HepG2 (cell line): ENCODE data around the gene YLPM1. TPM values are rescaled to one million over a fixed set of nuclear protein-coding genes. Genes with fewer than 3 reads are reported as not detected.

ENCODE experiments used
- ATAC-seq: fragments of 200-7000 bp; cut with Tn5 transposase; 3 replicates; pipeline ENCODE4 v1.9.1; 2020; ENCODE audit warnings: mild to moderate bottlenecking, moderate library complexity
- BruUV-seq: library from RNA; stranded (reverse); fragments of 400-500 nt; replicated peaks from 2 replicates; lab custom pipeline; 2021; lab: Mats Ljungman, UMichigan
- CTCF ChIA-PET: fragments of 300-600 bp; formaldehyde crosslinking; extraction: SDS; loops from one replicate; lab custom pipeline; 2021; ENCODE audit warnings: low total read pairs, inconsistent platforms, low intra/inter-chr PET ratio; lab: Yijun Ruan, JAX
- POLR2A ChIA-PET: fragments of 350-600 bp; sonication (Branson Sonifier 250); formaldehyde crosslinking; loops from one replicate; lab custom pipeline; 2020; ENCODE audit warnings: antibody characterized with exemption, inconsistent platforms; lab: Yijun Ruan, JAX
- DNase-seq: peaks from one replicate; pipeline ENCODE4 v3.0.0-alpha.2; 2015; ENCODE audit warnings: low spot score
- FAIRE-seq: peaks from 3 replicates; lab custom pipeline; 2011; peaks lifted over from hg19 to GRCh38; lab: Jason Lieb, UNC
- H2AFZ ChIP-seq: one replicate; pipeline ENCODE4 v1.6.1; 2011; ENCODE audit warnings: low read length, inconsistent platforms
- H3K27ac ChIP-seq: fragments of 300-600 bp; 3 replicates; pipeline ENCODE4 v1.8.0; 2011; ENCODE audit warnings: mixed run types, mild to moderate bottlenecking, mixed read lengths, low read length, inconsistent platforms; ENCODE audit not compliant: insufficient read depth; ENCODE audit errors: extremely low read length
- H3K27me3 ChIP-seq, 2 experiments: fragments of 200-600 bp in 1 of 2; 2 replicates in 1 of 2; 3 replicates in 1 of 2; pipeline versions ENCODE4 v1.6.0 to v1.8.0; 2011; ENCODE audit warnings: low read length in 2 of 2, mild to moderate bottlenecking in 2 of 2, moderate library complexity in 2 of 2, inconsistent platforms in 1 of 2; ENCODE audit not compliant: insufficient read depth in 2 of 2, control insufficient read depth in 1 of 2
- H3K36me3 ChIP-seq, 2 experiments: fragments of 200-600 bp in 1 of 2; replicated peaks in 1 of 2; 2 replicates in 1 of 2; 3 replicates in 1 of 2; pipeline versions ENCODE4 v1.5.1 to v1.8.0; 2011; ENCODE audit warnings: low read length in 2 of 2, inconsistent platforms in 1 of 2; ENCODE audit not compliant: insufficient read depth in 2 of 2, control insufficient read depth in 1 of 2
- H3K4me1 ChIP-seq: 2 replicates; pipeline ENCODE4 v1.5.1; 2012; ENCODE audit warnings: low read length, inconsistent platforms; ENCODE audit not compliant: insufficient read depth
- H3K4me2 ChIP-seq: 2 replicates; pipeline ENCODE4 v1.6.0; 2011; ENCODE audit warnings: low read depth, low read length, inconsistent platforms
- H3K4me3 ChIP-seq, 3 experiments: fragments of 200-600 bp in 1 of 3; sonication (generic), shearing (Covaris generic) in 1 of 3; replicated peaks in 1 of 3; 2 replicates each; pipeline ENCODE4 v1.5.1; 2011 to 2016; ENCODE audit warnings: low read length in 3 of 3, inconsistent platforms in 2 of 3, low read depth in 2 of 3, mild to moderate bottlenecking in 2 of 3, control low read depth in 1 of 3, mixed read lengths in 1 of 3; ENCODE audit not compliant: insufficient read depth in 1 of 3
- H3K79me2 ChIP-seq: one replicate; pipeline ENCODE4 v1.6.1; 2011; ENCODE audit warnings: low read length, inconsistent platforms; ENCODE audit not compliant: insufficient read depth
- H3K9ac ChIP-seq: 2 replicates; pipeline ENCODE4 v1.6.0; 2011; ENCODE audit warnings: mild to moderate bottlenecking, low read depth, low read length, inconsistent platforms; ENCODE audit not compliant: insufficient read depth
- H3K9me3 ChIP-seq: 2 replicates; pipeline ENCODE4 v1.5.1; 2012; ENCODE audit warnings: mild to moderate bottlenecking, low read length
- H4K20me1 ChIP-seq: 2 replicates; pipeline ENCODE4 v1.6.0; 2011; ENCODE audit warnings: inconsistent platforms, mild to moderate bottlenecking, low read length, moderate library complexity; ENCODE audit not compliant: insufficient read depth
- CAMTA2 ChIP-seq: sonication (generic); formaldehyde crosslinking; IDR thresholded peaks from 2 replicates; pipeline ENCODE4 v1.4.0; 2020; ENCODE audit warnings: mild to moderate bottlenecking, missing genetic modification reagents, borderline replicate concordance
- DMAP1 ChIP-seq: IDR thresholded peaks from 2 replicates; pipeline ENCODE4 v1.6.1; 2016
- GFI1 ChIP-seq: sonication (generic); formaldehyde crosslinking; IDR thresholded peaks from 2 replicates; pipeline ENCODE4 v1.5.0; 2020; ENCODE audit warnings: missing genetic modification reagents, mild to moderate bottlenecking, borderline replicate concordance
- RBM39 ChIP-seq: fragments of 200-400 bp; formaldehyde crosslinking; IDR thresholded peaks from one replicate; pipeline ENCODE4 v1.6.1; 2018; ENCODE audit warnings: antibody characterized with exemption, mild to moderate bottlenecking, low read depth, low read length; ENCODE audit not compliant: poor library complexity, severe bottlenecking
- SMARCE1 ChIP-seq: fragments of 450-650 bp; IDR thresholded peaks from 2 replicates; pipeline ENCODE4 v1.6.1; 2017; ENCODE audit warnings: borderline replicate concordance
- ZBTB7B ChIP-seq: sonication (generic); formaldehyde crosslinking; IDR thresholded peaks from 2 replicates; pipeline ENCODE4 v1.4.0; 2020; ENCODE audit warnings: missing genetic modification reagents
- ZMAT3 ChIP-seq: sonication (generic); formaldehyde crosslinking; conservative IDR thresholded peaks from 2 replicates; pipeline ENCODE4 v1.7.0; 2021; ENCODE audit warnings: missing genetic modification reagents
- in situ Hi-C: cut with HindIII; loops from 2 replicates; pipeline ENCODE4 v1.10.0; 2017; ENCODE audit warnings: low pct_unique_long_range_greater_than_20kb; ENCODE audit not compliant: extremely low pct_ligation_motif_present
- intact Hi-C: fragments of 100-400 bp; cut with micrococcal nuclease; formaldehyde crosslinking; loops from one replicate; pipeline ENCODE4 v1.10.0; 2022; ENCODE audit not compliant: unreplicated experiment
- polyA plus RNA-seq, 8 experiments: library from polyadenylated mRNA; depleted of rRNA in 3 of 8; stranded (reverse) in 7 of 8; unstranded in 1 of 8; fragments of >200 nt; fragmentation: Illumina TruSeq in 4 of 8; extraction: Trizol in 4 of 8; gene quantifications; 2 replicates each; pipeline versions ENCODE4 v1.2.1 to v1.2.3, GENCODE V29; 2011 to 2016; ENCODE audit warnings: low read depth in 4 of 8, missing spikeins in 1 of 8, mixed read lengths in 1 of 8; ENCODE audit not compliant: insufficient read depth in 1 of 8
- total RNA-seq, 5 experiments: library from RNA; depleted of rRNA; stranded (reverse); fragments of >200 nt; fragmentation: Illumina TruSeq; extraction: Trizol; gene quantifications; 2 replicates each; pipeline ENCODE4 v1.2.3, GENCODE V29; 2016; ENCODE audit warnings: low read depth in 1 of 5
- TF ChIP-seq, protein P1 (sequence below): sonication (generic); formaldehyde crosslinking; conservative IDR thresholded peaks from 2 replicates; pipeline ENCODE4 v1.8.0; 2022; ENCODE audit warnings: missing genetic modification reagents
- TF ChIP-seq, protein P2 (sequence below): fragments of 450-650 bp; IDR thresholded peaks from 2 replicates; pipeline ENCODE4 v1.6.1; 2017

Gene YLPM1
- total and polyA plus RNA-seq, 2 of the 13 experiments (the other 11 are each of a cell fraction or from before 2014, with no cell fraction given) = 6.7 to 21.9 TPM

DNA sequence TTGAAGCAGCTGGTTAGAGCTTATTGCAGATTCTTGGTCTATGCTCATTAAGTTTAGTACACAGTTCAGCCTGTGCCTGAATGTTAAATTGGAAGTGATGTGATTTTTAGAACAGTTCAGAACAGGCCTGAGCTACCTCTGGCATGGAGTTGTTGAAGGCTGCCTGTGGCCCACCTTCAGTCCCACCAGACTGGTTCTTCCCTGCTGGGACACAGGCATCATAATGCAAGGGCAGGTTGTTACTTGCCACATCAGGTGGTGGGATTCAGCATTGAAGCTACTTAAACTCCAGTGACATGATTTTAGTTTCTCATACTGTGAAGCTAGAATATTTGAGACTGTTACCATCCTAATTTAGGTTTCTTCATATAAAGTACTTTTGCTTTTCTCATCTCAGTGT is 63.5 kb downstream of the YLPM1 start:
- no peaks in the 10 kb centered on the region for H3K27me3 ChIP-seq
- peaks cover 10% of the 10 kb centered on the region for H3K4me1 ChIP-seq
- no peaks in the 10 kb centered on the region for H3K9me3 ChIP-seq
- no peak overlapping the region for H3K4me2 ChIP-seq
- TF ChIP-seq ZBTB7B (CRISPR knock-in tag) = no peak
- TF ChIP-seq CAMTA2 (CRISPR knock-in tag) = no peak
- no peak for TF ChIP-seq GFI1 (CRISPR knock-in tag)
- no peak for TF ChIP-seq DMAP1
- no peak for TF ChIP-seq RBM39
- TF ChIP-seq, protein P1, sequence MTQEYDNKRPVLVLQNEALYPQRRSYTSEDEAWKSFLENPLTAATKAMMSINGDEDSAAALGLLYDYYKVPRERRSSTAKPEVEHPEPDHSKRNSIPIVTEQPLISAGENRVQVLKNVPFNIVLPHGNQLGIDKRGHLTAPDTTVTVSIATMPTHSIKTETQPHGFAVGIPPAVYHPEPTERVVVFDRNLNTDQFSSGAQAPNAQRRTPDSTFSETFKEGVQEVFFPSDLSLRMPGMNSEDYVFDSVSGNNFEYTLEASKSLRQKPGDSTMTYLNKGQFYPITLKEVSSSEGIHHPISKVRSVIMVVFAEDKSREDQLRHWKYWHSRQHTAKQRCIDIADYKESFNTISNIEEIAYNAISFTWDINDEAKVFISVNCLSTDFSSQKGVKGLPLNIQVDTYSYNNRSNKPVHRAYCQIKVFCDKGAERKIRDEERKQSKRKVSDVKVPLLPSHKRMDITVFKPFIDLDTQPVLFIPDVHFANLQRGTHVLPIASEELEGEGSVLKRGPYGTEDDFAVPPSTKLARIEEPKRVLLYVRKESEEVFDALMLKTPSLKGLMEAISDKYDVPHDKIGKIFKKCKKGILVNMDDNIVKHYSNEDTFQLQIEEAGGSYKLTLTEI (CRISPR knock-in tag) = no peak
- no peak for TF ChIP-seq ZMAT3 (CRISPR knock-in tag)
- TF ChIP-seq SMARCE1 = no peak
- TF ChIP-seq, protein P2, sequence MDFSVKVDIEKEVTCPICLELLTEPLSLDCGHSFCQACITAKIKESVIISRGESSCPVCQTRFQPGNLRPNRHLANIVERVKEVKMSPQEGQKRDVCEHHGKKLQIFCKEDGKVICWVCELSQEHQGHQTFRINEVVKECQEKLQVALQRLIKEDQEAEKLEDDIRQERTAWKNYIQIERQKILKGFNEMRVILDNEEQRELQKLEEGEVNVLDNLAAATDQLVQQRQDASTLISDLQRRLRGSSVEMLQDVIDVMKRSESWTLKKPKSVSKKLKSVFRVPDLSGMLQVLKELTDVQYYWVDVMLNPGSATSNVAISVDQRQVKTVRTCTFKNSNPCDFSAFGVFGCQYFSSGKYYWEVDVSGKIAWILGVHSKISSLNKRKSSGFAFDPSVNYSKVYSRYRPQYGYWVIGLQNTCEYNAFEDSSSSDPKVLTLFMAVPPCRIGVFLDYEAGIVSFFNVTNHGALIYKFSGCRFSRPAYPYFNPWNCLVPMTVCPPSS = no peak
- H3K9ac ChIP-seq = no peak overlapping the region
- no peak for FAIRE-seq
- H3K4me3 ChIP-seq = no peak overlapping the region
- POLR2A ChIA-PET = no interaction called here
- DNase-seq = no peak
- H3K79me2 ChIP-seq = no peaks in the 10 kb centered on the region
- no peak for ATAC-seq
- no TSS peak for BruUV-seq
- H2AFZ ChIP-seq = no peak overlapping the region
- H4K20me1 ChIP-seq = no peaks in the 10 kb centered on the region
- in situ Hi-C loops = no loop called here
- H3K27ac ChIP-seq = no peak overlapping the region
- CTCF ChIA-PET = no interaction called here
- intact Hi-C loops = no loop called here
- peaks cover 15 to 37% of the 10 kb centered on the region in 2 experiments for H3K36me3 ChIP-seq
